DND-41 (cell line): ENCODE data around the gene SNPH.

Experiments
- ATAC-seq: fragments of 200-7000 bp; cut with Tn5 transposase; 3 replicates; pipeline ENCODE4 v1.9.1; 2021; ENCODE audit warnings: low read depth; ENCODE audit not compliant: insufficient read depth
- DNase-seq: peaks from one replicate; pipeline ENCODE4 v3.0.0-alpha.2; 2020
- H2AFZ ChIP-seq: 2 replicates; pipeline ENCODE4 v1.6.0; 2012; ENCODE audit warnings: low read depth, low read length
- H3K27ac ChIP-seq: 2 replicates; pipeline ENCODE4 v1.5.1; 2012; ENCODE audit warnings: low read length, inconsistent platforms
- H3K27me3 ChIP-seq: fragments of 200-600 bp; sonication (generic); 2 replicates; pipeline ENCODE4 v1.6.0; 2012; ENCODE audit warnings: low read length, mild to moderate bottlenecking, inconsistent platforms; ENCODE audit not compliant: insufficient read depth, poor library complexity
- H3K36me3 ChIP-seq: 2 replicates; pipeline ENCODE4 v1.5.1; 2012; ENCODE audit warnings: low read length, inconsistent platforms; ENCODE audit not compliant: insufficient read depth
- H3K4me1 ChIP-seq: 2 replicates; pipeline ENCODE4 v1.5.1; 2012; ENCODE audit warnings: mild to moderate bottlenecking, low read length; ENCODE audit not compliant: insufficient read depth
- H3K4me2 ChIP-seq: 2 replicates; pipeline ENCODE4 v1.6.0; 2012; ENCODE audit warnings: mild to moderate bottlenecking, moderate library complexity, low read length, inconsistent platforms; ENCODE audit not compliant: insufficient read depth
- H3K4me3 ChIP-seq, 2 experiments: fragments of 200-600 bp in 1 of 2; shearing (Covaris generic) in 1 of 2; 2 replicates each; pipeline ENCODE4 v1.5.1; 2012 to 2016; ENCODE audit warnings: inconsistent platforms in 2 of 2, low read length in 2 of 2, mild to moderate bottlenecking in 2 of 2, low read depth in 1 of 2, moderate library complexity in 1 of 2
- H3K79me2 ChIP-seq: 2 replicates; pipeline ENCODE4 v1.6.0; 2012; ENCODE audit warnings: low read length, inconsistent platforms; ENCODE audit not compliant: insufficient read depth
- H3K9ac ChIP-seq: 2 replicates; pipeline ENCODE4 v1.6.0; 2012; ENCODE audit warnings: low read depth, mild to moderate bottlenecking, inconsistent platforms, low read length, moderate library complexity
- H3K9me3 ChIP-seq: 2 replicates; pipeline ENCODE4 v1.5.1; 2012; ENCODE audit warnings: low read length, moderate library complexity, mild to moderate bottlenecking, inconsistent platforms; ENCODE audit not compliant: insufficient read depth, severe bottlenecking
- H4K20me1 ChIP-seq: 2 replicates; pipeline ENCODE4 v1.6.0; 2012; ENCODE audit warnings: low read length; ENCODE audit not compliant: insufficient read depth
- EZH2 ChIP-seq: IDR thresholded peaks from 3 replicates; pipeline ENCODE4 v1.6.1; 2012; ENCODE audit warnings: borderline replicate concordance, low read depth, mild to moderate bottlenecking, moderate library complexity, low read length, inconsistent platforms; ENCODE audit not compliant: severe bottlenecking
- TF ChIP-seq, protein P1 (sequence below): IDR thresholded peaks from 2 replicates; pipeline ENCODE4 v1.5.1; 2012; ENCODE audit warnings: borderline replicate concordance, low read length, moderate library complexity, mild to moderate bottlenecking; ENCODE audit not compliant: poor library complexity, severe bottlenecking; ENCODE audit errors: extremely low read depth

Gene SNPH

DNA sequence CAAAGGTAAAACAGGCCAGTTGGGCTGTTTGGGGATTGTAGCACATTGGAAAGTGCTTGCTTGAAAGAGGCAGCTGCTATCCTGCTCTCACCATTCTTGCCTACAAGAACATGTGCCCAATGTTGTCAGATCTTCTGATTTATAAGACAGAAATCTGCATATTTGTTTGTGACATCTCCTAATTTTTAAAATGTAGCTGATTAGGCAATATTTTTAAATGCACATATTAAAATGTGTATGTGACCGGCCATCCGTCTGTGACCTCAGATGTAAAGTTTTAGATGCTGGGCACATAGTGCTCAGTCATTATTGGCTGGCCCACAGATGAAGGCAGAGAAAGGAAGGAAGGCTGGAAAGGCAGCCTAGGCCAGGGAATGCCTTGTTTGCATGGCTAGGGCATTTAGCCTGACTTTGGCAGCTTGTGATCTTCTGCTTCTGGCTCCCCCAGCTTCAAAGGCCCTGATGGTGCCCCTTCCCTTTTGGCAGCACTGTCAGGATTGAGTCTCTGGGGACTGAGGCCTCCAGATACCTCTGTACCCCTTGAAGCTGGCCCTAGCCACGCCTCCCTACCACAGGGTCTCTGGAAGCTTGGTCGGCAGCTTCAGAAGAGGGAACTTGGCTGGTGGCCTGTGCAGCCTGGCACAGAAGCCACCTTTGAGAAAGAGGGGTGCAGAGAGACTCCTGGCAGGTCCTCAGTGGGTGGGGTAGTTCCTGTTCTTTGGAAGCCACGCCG, 6.4 kb downstream of the SNPH start:
- Histone ChIP-seq H2AFZ (no peak overlapping the region), H3K36me3 (no peaks in the 10 kb centered on the region), H3K79me2 (no peaks in the 10 kb centered on the region), H3K27ac (no peak overlapping the region), H3K4me1 (no peaks in the 10 kb centered on the region), H3K4me2 (no peak overlapping the region), H3K9me3 (no peaks in the 10 kb centered on the region), H3K27me3 (peaks cover 27% of the 10 kb centered on the region), H3K4me3 (no peak overlapping the region), H4K20me1 (peaks cover 6% of the 10 kb centered on the region; the same call in 1 of the 2 replicates), H3K9ac (no peak overlapping the region)
- TF ChIP-seq, protein P1, sequence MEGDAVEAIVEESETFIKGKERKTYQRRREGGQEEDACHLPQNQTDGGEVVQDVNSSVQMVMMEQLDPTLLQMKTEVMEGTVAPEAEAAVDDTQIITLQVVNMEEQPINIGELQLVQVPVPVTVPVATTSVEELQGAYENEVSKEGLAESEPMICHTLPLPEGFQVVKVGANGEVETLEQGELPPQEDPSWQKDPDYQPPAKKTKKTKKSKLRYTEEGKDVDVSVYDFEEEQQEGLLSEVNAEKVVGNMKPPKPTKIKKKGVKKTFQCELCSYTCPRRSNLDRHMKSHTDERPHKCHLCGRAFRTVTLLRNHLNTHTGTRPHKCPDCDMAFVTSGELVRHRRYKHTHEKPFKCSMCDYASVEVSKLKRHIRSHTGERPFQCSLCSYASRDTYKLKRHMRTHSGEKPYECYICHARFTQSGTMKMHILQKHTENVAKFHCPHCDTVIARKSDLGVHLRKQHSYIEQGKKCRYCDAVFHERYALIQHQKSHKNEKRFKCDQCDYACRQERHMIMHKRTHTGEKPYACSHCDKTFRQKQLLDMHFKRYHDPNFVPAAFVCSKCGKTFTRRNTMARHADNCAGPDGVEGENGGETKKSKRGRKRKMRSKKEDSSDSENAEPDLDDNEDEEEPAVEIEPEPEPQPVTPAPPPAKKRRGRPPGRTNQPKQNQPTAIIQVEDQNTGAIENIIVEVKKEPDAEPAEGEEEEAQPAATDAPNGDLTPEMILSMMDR = no peak
- TF ChIP-seq EZH2 = no peak
- DNase-seq (peak; percentile 19), ATAC-seq (peak; percentile 35; the same call in 2 of the 3 replicates)

DNA sequence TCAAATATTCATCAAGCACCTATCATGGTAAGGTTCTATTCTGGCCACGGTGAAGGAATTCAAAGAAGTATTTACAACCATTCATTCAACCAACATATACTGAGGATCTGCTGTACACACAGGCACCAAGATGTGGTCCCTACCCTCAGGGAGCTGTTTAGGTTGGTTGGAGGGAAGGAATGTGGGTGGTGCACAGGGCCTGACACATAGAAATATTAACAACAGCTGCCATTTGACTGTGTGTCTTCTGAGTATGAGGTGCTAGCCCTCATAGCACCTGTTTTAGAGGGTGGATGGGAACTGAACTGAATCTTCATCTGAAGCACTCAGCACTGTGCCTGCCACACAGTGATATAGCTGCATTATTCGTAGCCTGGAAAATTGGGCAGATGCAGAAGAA, 7.3 kb downstream of the SNPH start:
- Histone ChIP-seq H3K79me2 (no peaks in the 10 kb centered on the region), H3K9ac (no peak overlapping the region), H3K4me2 (no peak overlapping the region), H4K20me1 (no peaks in the 10 kb centered on the region; the same call in 1 of the 2 replicates), H3K27me3 (peaks cover 19% of the 10 kb centered on the region), H3K4me1 (no peaks in the 10 kb centered on the region), H3K9me3 (no peaks in the 10 kb centered on the region), H3K27ac (no peak overlapping the region), H3K4me3 (no peak overlapping the region), H2AFZ (no peak overlapping the region), H3K36me3 (no peaks in the 10 kb centered on the region)
- ATAC-seq (no peak), DNase-seq (no peak)
- TF ChIP-seq, protein P1 = no peak
- no peak for TF ChIP-seq EZH2

DNA sequence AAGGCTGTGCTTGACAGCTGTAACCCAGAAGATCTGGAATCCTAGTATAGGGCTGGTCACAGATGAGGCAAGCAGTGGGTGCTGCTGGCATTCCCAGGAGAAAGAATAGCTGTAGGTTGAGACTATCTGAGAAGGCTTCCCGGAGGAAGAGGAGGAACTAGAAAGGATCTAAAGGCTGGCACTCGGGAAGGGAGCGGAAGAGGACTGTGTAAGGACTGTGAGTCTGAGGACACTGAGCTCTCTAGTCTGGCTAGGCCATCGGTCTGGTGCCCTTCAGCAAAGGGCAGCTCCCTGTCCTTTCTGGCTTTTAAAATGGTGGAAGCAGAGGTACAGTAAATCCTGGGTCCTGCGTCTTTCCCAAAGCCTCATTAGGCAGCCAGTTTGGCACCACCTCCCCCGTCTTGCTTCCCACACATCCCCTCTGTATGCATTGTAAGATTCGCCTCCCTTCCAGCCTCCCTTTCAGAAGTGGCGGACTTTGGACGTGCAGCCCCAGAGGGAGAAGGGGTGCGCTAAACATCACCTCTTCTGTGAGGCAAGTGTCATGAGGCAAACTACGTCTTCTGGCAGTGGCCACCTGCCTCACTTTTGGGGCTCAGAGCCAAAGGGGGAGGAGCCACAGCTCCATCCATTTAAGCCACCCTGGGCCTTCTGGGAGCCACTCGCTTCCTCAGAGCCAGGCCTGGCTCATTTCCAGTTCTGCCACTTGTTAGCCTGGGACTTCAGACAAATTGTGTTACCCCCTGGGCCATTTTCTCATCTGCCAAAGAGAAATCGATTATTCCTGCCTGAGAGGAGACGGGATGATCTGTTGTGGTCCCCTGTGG, 8.6 kb downstream of the SNPH start:
- no peak overlapping the region for H3K9ac ChIP-seq
- peaks cover 8% of the 10 kb centered on the region for H3K27me3 ChIP-seq
- DNase-seq (no peak), ATAC-seq (no peak)
- H3K27ac ChIP-seq = no peak overlapping the region
- H3K4me1 ChIP-seq = no peaks in the 10 kb centered on the region
- no peaks in the 10 kb centered on the region for H3K9me3 ChIP-seq
- H3K36me3 ChIP-seq = no peaks in the 10 kb centered on the region
- TF ChIP-seq, protein P1 = no peak
- TF ChIP-seq EZH2 = no peak
- H3K4me2 ChIP-seq = no peak overlapping the region
- no peaks in the 10 kb centered on the region for H3K79me2 ChIP-seq
- H4K20me1 ChIP-seq = no peaks in the 10 kb centered on the region; the same call in 1 of the 2 replicates
- no peak overlapping the region for H3K4me3 ChIP-seq
- no peak overlapping the region for H2AFZ ChIP-seq
